Fibroblast of pulmonary artery (primary cell): ENCODE data around the gene OMA1.
"Not testable (repeated sequence)": the region's sequence is repeated elsewhere in the genome, so short reads cannot be mapped to it uniquely, and the experiment has no call there.

ENCODE experiments used
- DNase-seq: peaks from one replicate; pipeline ENCODE4 v3.0.0-alpha.2; 2010; ENCODE audit warnings: low read depth
- H3K4me3 ChIP-seq: replicated peaks from 2 replicates; pipeline ENCODE4 v1.5.1; 2011; ENCODE audit warnings: low read depth, mild to moderate bottlenecking, control low read depth, low read length, moderate library complexity
- TF ChIP-seq, protein P1 (sequence below): IDR thresholded peaks from 2 replicates; pipeline ENCODE4 v1.5.1; 2011; ENCODE audit warnings: mild to moderate bottlenecking, control low read depth, low read length, inconsistent platforms; ENCODE audit errors: missing control alignments

OMA1 gene

DNA sequence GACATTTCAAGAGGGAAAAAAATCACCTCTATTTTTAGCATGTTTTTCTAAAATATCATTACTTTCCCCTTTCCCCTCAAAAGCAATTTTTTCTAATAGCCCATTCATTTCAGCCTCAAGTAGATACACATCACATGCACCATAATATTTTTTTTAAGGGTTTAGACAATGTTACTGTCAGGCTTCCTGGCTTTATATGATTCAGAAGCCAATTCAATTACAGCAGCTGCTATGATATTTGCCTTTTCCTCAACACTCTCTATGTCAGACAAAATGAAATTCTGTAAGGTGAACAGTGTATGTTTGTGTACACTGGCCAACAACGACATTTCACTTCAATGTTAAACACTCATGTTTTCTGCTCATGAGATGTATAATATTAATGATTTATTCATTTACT lies 46.5 kb downstream of the OMA1 start:
- no peak overlapping the region for H3K4me3 ChIP-seq
- no peak for DNase-seq
- TF ChIP-seq, protein P1, sequence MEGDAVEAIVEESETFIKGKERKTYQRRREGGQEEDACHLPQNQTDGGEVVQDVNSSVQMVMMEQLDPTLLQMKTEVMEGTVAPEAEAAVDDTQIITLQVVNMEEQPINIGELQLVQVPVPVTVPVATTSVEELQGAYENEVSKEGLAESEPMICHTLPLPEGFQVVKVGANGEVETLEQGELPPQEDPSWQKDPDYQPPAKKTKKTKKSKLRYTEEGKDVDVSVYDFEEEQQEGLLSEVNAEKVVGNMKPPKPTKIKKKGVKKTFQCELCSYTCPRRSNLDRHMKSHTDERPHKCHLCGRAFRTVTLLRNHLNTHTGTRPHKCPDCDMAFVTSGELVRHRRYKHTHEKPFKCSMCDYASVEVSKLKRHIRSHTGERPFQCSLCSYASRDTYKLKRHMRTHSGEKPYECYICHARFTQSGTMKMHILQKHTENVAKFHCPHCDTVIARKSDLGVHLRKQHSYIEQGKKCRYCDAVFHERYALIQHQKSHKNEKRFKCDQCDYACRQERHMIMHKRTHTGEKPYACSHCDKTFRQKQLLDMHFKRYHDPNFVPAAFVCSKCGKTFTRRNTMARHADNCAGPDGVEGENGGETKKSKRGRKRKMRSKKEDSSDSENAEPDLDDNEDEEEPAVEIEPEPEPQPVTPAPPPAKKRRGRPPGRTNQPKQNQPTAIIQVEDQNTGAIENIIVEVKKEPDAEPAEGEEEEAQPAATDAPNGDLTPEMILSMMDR, result no peak

GRCh38 chr1:58497499-58497898 lies 49.0 kb downstream of the OMA1 start:
- no peak overlapping the region for H3K4me3 ChIP-seq

DNA sequence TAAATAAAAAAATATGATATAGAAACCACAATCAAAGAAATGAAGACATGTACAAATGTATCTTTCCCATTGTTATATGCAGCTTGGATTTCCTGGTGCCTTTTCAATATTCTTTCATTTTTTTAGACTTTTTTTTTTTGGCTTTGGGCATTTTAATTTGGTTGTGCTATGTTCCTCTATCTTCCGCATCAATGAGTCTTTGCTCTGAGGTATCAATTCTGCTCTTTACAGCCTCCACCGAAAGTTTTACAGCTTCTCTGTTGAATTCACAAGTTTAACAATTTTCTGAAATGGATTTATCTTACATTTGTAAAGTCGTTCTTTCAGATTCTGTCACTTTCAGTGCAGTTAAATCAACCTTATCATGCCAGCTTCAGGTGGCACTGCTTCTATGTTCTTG lies 50.5 kb downstream of the OMA1 start:
- H3K4me3 ChIP-seq, result no peak overlapping the region
- TF ChIP-seq, protein P1, result no peak
- no peak for DNase-seq

More at GRCh38 chr1:58497499-58497898, 49.0 kb downstream of the OMA1 start:
- DNase-seq, result no peak
- TF ChIP-seq, protein P1, result no peak

DNA sequence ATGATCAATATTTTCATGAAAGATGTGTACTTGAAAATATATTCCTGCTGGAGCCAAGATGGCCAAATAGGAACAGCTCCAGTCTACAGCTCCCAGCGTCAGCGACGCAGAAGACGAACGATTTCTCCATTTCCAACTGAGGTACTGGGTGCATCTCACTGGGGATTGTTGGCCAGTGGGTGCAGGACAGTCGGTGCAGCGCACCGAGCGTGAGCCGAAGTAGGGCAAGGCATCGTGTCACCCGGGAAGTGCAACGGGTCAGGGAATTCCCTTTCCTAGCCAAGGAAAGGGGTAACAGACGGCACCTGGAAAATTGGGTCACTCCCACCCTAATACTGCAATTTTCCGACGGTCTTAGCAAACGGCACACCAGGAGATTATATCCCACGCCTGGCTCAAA lies 57.6 kb downstream of the OMA1 start:
- not testable (repeated sequence) for DNase-seq, H3K4me3 ChIP-seq

DNA sequence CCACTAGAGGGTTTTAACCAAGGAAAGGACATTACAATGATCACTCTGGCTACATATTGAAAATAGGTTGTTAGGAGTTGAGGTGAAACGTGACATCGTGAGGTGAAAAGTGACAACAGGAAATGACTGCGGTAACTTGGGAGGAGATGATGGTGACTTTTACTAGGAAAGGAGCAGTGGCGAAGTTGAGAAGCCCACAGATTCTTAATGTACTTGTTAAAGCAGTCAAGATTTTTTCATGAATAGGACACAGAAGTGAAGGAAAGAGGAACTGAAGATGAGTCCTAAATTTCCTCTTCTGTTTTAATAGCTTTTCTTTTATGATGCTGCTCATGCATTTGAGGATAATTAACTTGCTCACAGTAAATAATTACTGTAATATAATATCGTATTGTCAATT lies 59.5 kb downstream of the OMA1 start:
- DNase-seq, result no peak
- TF ChIP-seq, protein P1, result no peak
- no peak overlapping the region for H3K4me3 ChIP-seq

- no peak for DNase-seq
- H3K4me3 ChIP-seq, result no peak overlapping the region
- TF ChIP-seq, protein P1, result no peak
These were observed 64.6 kb downstream of the OMA1 start for GRCh38 chr1:58481962-58482361.

DNA sequence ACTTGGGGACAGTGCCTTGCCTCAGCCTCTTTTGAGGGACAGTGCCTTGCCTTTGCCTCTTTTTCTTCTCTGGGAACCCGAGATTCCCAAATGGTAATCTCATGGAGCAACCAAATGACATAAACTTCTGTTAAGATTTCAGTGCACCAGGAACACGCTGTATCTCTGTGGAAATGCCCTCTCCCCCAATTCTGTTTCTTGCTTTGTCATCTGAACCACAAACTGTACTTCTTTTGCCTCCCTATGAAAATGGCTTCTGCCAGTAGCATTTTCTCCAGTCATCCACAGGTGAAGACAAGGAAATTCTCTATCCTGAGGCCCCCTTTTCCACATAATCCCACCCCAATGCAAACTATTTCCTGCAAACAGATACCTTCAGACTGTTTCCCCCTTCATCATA lies 66.3 kb downstream of the OMA1 start:
- H3K4me3 ChIP-seq, result no peak overlapping the region
- no peak for DNase-seq
- TF ChIP-seq, protein P1, result no peak
